Parathyroid adenoma (tissue), 2 donors: Measurements from ENCODE around the gene STX1A.

Source experiments
- H2AFZ ChIP-seq: fragments of 300-600 bp; sonication (generic); one replicate; pipeline ENCODE4 v1.7.0; 2017; ENCODE audit warnings: antibody characterized with exemption, mild to moderate bottlenecking
- H3K27ac ChIP-seq: fragments of 300-600 bp; sonication (generic); one replicate; pipeline ENCODE4 v1.7.0; 2017
- H3K27me3 ChIP-seq: fragments of 300-600 bp; sonication (generic); one replicate; pipeline ENCODE4 v1.7.0; 2017; ENCODE audit warnings: low read length; ENCODE audit not compliant: control insufficient read depth, insufficient read depth
- H3K36me3 ChIP-seq: fragments of 300-600 bp; sonication (generic); one replicate; pipeline ENCODE4 v1.7.0; 2017; ENCODE audit warnings: low read length; ENCODE audit not compliant: control insufficient read depth, insufficient read depth
- H3K4me1 ChIP-seq: fragments of 300-600 bp; sonication (generic); one replicate; pipeline ENCODE4 v1.7.0; 2017; ENCODE audit warnings: control low read depth
- H3K4me2 ChIP-seq: fragments of 300-600 bp; sonication (generic); one replicate; pipeline ENCODE4 v1.7.0; 2017; ENCODE audit warnings: low read length
- H3K4me3 ChIP-seq: fragments of 300-600 bp; sonication (generic); one replicate; pipeline ENCODE4 v1.7.0; 2017; ENCODE audit warnings: low read depth, low read length
- H3K79me2 ChIP-seq: fragments of 300-600 bp; sonication (generic); one replicate; pipeline ENCODE4 v1.7.0; 2017; ENCODE audit warnings: control low read depth
- H3K9ac ChIP-seq: fragments of 300-600 bp; sonication (generic); one replicate; pipeline ENCODE4 v1.7.0; 2017; ENCODE audit warnings: mild to moderate bottlenecking
- H3K9me3 ChIP-seq: fragments of 300-600 bp; sonication (generic); one replicate; pipeline ENCODE4 v1.7.0; 2017; ENCODE audit warnings: low read length; ENCODE audit not compliant: control insufficient read depth
- CTCF ChIP-seq: fragments of 300-600 bp; sonication (generic); IDR thresholded peaks from one replicate; pipeline ENCODE4 v1.7.0; 2017; ENCODE audit warnings: antibody characterized with exemption, mild to moderate bottlenecking
- donor health status: primary hyperparathyroidism.

STX1A gene

GRCh38 chr7:73718438-73718881 lies 1.0 kb downstream of the STX1A start:
- Histone ChIP-seq H3K4me3 (peak overlapping the region; percentile 71), H3K27me3 (no peaks in the 10 kb centered on the region), H3K9me3 (no peaks in the 10 kb centered on the region), H3K27ac (no peak overlapping the region), H3K79me2 (no peaks in the 10 kb centered on the region), H2AFZ (no peak overlapping the region), H3K4me1 (peaks cover 19% of the 10 kb centered on the region), H3K4me2 (peak overlapping the region; percentile 87), H3K36me3 (no peaks in the 10 kb centered on the region), H3K9ac (no peak overlapping the region)
- TF ChIP-seq CTCF: no peak

GRCh38 chr7:73717991-73718405 lies 1.5 kb downstream of the STX1A start:
- Histone ChIP-seq H3K27ac (no peak overlapping the region), H3K27me3 (no peaks in the 10 kb centered on the region), H2AFZ (no peak overlapping the region), H3K4me3 (no peak overlapping the region), H3K9ac (no peak overlapping the region), H3K9me3 (no peaks in the 10 kb centered on the region), H3K36me3 (no peaks in the 10 kb centered on the region), H3K79me2 (no peaks in the 10 kb centered on the region), H3K4me2 (no peak overlapping the region), H3K4me1 (peaks cover 22% of the 10 kb centered on the region)
- TF ChIP-seq CTCF: no peak

- peaks cover 3% of the 10 kb centered on the region for H3K79me2 ChIP-seq
- no peak overlapping the region for H3K27ac ChIP-seq
- H3K4me2 ChIP-seq: no peak overlapping the region
- no peak overlapping the region for H3K9ac ChIP-seq
- peaks cover 23% of the 10 kb centered on the region for H3K4me1 ChIP-seq
- H3K4me3 ChIP-seq: no peak overlapping the region
- TF ChIP-seq CTCF: no peak
- no peaks in the 10 kb centered on the region for H3K36me3 ChIP-seq
- H3K9me3 ChIP-seq: no peaks in the 10 kb centered on the region
- no peak overlapping the region for H2AFZ ChIP-seq
- no peaks in the 10 kb centered on the region for H3K27me3 ChIP-seq
Observed at GRCh38 chr7:73717025-73717807, 2.3 kb downstream of the STX1A start.

GRCh38 chr7:73716318-73716890 lies 3.1 kb downstream of the STX1A start:
- Histone ChIP-seq H3K79me2 (peaks cover 4% of the 10 kb centered on the region), H3K36me3 (no peaks in the 10 kb centered on the region), H3K4me2 (no peak overlapping the region), H3K27me3 (no peaks in the 10 kb centered on the region), H3K4me3 (no peak overlapping the region), H3K9me3 (no peaks in the 10 kb centered on the region), H3K27ac (peak overlapping the region; percentile 31), H3K4me1 (peaks cover 21% of the 10 kb centered on the region), H3K9ac (no peak overlapping the region), H2AFZ (peak overlapping the region; percentile 9)
- TF ChIP-seq CTCF: no peak
